Activated CD8-positive, alpha-beta T cell treated with anti-CD3 and anti-CD28 coated beads for 36 hours (primary cell): ENCODE data around the gene SCG2. TPM values are rescaled to one million over a fixed set of nuclear protein-coding genes. Genes with fewer than 3 reads are reported as not detected.
"Not testable (repeated sequence)": the region's sequence is repeated elsewhere in the genome, so short reads cannot be mapped to it uniquely, and the experiment has no call there.

Experiments used
- ATAC-seq: fragments of 200-7000 bp; cut with Tn5 transposase; one replicate; pipeline ENCODE4 v1.10.0; 2021; ENCODE audit warnings: mild to moderate bottlenecking, moderate library complexity
- CTCF ChIA-PET: fragments of 350-600 bp; sonication (Branson Sonifier 250); formaldehyde crosslinking; loops from one replicate; lab custom pipeline; 2021; ENCODE audit warnings: antibody characterized with exemption; lab: Charles Lee
- POLR2A ChIA-PET: fragments of 350-600 bp; sonication (Branson Sonifier 250); formaldehyde crosslinking; loops from one replicate; lab custom pipeline; 2021; ENCODE audit warnings: antibody characterized with exemption; lab: Charles Lee
- DNase-seq: peaks from one replicate; pipeline ENCODE4 v3.0.0-alpha.2; 2020
- H3K27ac Mint-ChIP-seq: one replicate; pipeline ENCODE4 v1.8.0; 2021; ENCODE audit warnings: mild to moderate bottlenecking, mixed read lengths
- H3K27me3 Mint-ChIP-seq: one replicate; pipeline ENCODE4 v1.8.0; 2021; ENCODE audit warnings: mixed read lengths
- H3K36me3 Mint-ChIP-seq: one replicate; pipeline ENCODE4 v1.8.0; 2021; ENCODE audit warnings: low read depth, mixed read lengths
- H3K4me1 Mint-ChIP-seq: one replicate; pipeline ENCODE4 v1.8.0; 2021; ENCODE audit warnings: low read depth, mixed read lengths
- H3K4me3 Mint-ChIP-seq: one replicate; pipeline ENCODE4 v1.8.0; 2021; ENCODE audit warnings: mild to moderate bottlenecking, moderate library complexity, mixed read lengths
- H3K9me3 Mint-ChIP-seq: one replicate; pipeline ENCODE4 v1.8.0; 2021; ENCODE audit warnings: mixed read lengths
- CTCF ChIP-seq: fragments of 200-600 bp; IDR thresholded peaks from one replicate; pipeline ENCODE4 v1.8.0; 2022; ENCODE audit warnings: antibody characterized with exemption, mild to moderate bottlenecking
- intact Hi-C: fragments of 100-400 bp; cut with micrococcal nuclease; formaldehyde crosslinking; loops from one replicate; pipeline ENCODE4 v1.10.0; 2022
- total RNA-seq, 2 experiments: library from RNA; stranded (reverse); gene quantifications; one replicate each; pipeline ENCODE4 v1.2.3, GENCODE V29; 2021

SCG2 gene
- total RNA-seq, 2 experiments from 2014 or later = not detected

GRCh38 chr2:223597076-223597475 lies 5.1 kb downstream of the SCG2 start:
- intact Hi-C loops = no loop called here
- ATAC-seq (no peak), DNase-seq (no peak)
- no peak overlapping the region for H3K27ac Mint-ChIP-seq
- H3K4me3 Mint-ChIP-seq = no peak overlapping the region
- no peaks in the 10 kb centered on the region for H3K36me3 Mint-ChIP-seq
- no peaks in the 10 kb centered on the region for H3K9me3 Mint-ChIP-seq
- no peaks in the 10 kb centered on the region for H3K27me3 Mint-ChIP-seq
- H3K4me1 Mint-ChIP-seq = no peaks in the 10 kb centered on the region
- ChIA-PET POLR2A (no interaction called here), CTCF (no interaction called here)
- TF ChIP-seq CTCF = no peak

- ChIA-PET POLR2A (no interaction called here), CTCF (no interaction called here)
- intact Hi-C loops = no loop called here
- TF ChIP-seq CTCF = no peak
- Mint-ChIP-seq H3K27ac (no peak overlapping the region), H3K9me3 (no peaks in the 10 kb centered on the region), H3K27me3 (no peaks in the 10 kb centered on the region), H3K4me1 (no peaks in the 10 kb centered on the region), H3K4me3 (no peak overlapping the region), H3K36me3 (no peaks in the 10 kb centered on the region)
- no peak for DNase-seq
- ATAC-seq = no peak
These were observed 6.0 kb downstream of the SCG2 start for GRCh38 chr2:223596208-223596607.

- H3K36me3 Mint-ChIP-seq = no peaks in the 10 kb centered on the region
- no peak overlapping the region for H3K4me3 Mint-ChIP-seq
- no peak overlapping the region for H3K27ac Mint-ChIP-seq
- intact Hi-C loops = no loop called here
- H3K9me3 Mint-ChIP-seq = no peaks in the 10 kb centered on the region
- no peak for ATAC-seq
- ChIA-PET CTCF (no interaction called here), POLR2A (no interaction called here)
- no peak for DNase-seq
- TF ChIP-seq CTCF = no peak
- no peaks in the 10 kb centered on the region for H3K27me3 Mint-ChIP-seq
- no peaks in the 10 kb centered on the region for H3K4me1 Mint-ChIP-seq
These were observed 7.3 kb downstream of the SCG2 start for GRCh38 chr2:223594831-223595230.

- Mint-ChIP-seq H3K4me3 (no peak overlapping the region), H3K27me3 (no peaks in the 10 kb centered on the region), H3K27ac (no peak overlapping the region), H3K4me1 (no peaks in the 10 kb centered on the region), H3K9me3 (no peaks in the 10 kb centered on the region), H3K36me3 (no peaks in the 10 kb centered on the region)
- no peak for ATAC-seq
- ChIA-PET CTCF (no interaction called here), POLR2A (no interaction called here)
- no peak for TF ChIP-seq CTCF
- no peak for DNase-seq
- intact Hi-C loops = no loop called here
These were observed 7.9 kb downstream of the SCG2 start for GRCh38 chr2:223594259-223594658.

GRCh38 chr2:223592689-223593088 lies 9.5 kb downstream of the SCG2 start:
- H3K27me3 Mint-ChIP-seq, H3K27ac Mint-ChIP-seq, H3K4me1 Mint-ChIP-seq, ATAC-seq, H3K36me3 Mint-ChIP-seq, DNase-seq, POLR2A ChIA-PET, H3K9me3 Mint-ChIP-seq, H3K4me3 Mint-ChIP-seq, intact Hi-C loops, CTCF ChIA-PET: not testable (repeated sequence)

GRCh38 chr2:223591596-223591995 lies 10.6 kb downstream of the SCG2 start:
- ChIA-PET POLR2A (no interaction called here), CTCF (no interaction called here)
- intact Hi-C loops = no loop called here
- H3K9me3 Mint-ChIP-seq = no peaks in the 10 kb centered on the region
- ATAC-seq = no peak
- H3K36me3 Mint-ChIP-seq = no peaks in the 10 kb centered on the region
- no peaks in the 10 kb centered on the region for H3K4me1 Mint-ChIP-seq
- no peak for TF ChIP-seq CTCF
- no peak overlapping the region for H3K4me3 Mint-ChIP-seq
- no peak overlapping the region for H3K27ac Mint-ChIP-seq
- no peaks in the 10 kb centered on the region for H3K27me3 Mint-ChIP-seq
- DNase-seq = no peak
